Measurements from ENCODE around the gene ALKAL2. TPM values are rescaled to one million over a fixed set of nuclear protein-coding genes. Genes with fewer than 3 reads are reported as not detected.

The ALKAL2 gene
- total and polyA plus RNA-seq, 10 of the 15 experiments (the other 5 are each of a cell fraction or from before 2014, with no cell fraction given) = 0.11 to 0.29 (median 0.11) TPM; not detected in 7

DNA sequence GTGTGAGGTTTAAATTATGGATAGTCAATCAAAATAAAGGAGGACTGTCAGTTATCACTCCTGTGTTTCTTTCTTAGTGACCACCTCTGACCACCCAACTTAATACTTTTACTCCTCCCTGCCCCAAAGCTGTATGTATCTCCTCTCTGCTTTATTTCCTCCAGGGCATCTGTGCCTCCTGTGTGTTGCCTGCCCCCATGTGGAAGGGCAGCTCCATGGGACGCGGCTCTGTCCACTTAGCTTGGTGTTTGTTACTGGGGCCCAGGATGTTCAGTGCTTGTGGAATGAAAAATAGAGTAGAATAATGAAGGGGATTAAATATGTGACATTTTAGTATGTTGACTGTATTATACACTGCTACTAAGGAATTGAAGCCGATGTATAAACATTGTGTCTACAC, 13.4 kb downstream of the ALKAL2 start:
- no peak for FAIRE-seq

More for the DNA sequence above, 13.4 kb downstream of the ALKAL2 start:
- no peak overlapping the region for H3K9ac ChIP-seq (ENCODE audit: control insufficient read depth, insufficient read depth, low read length)
- ATAC-seq (peak; percentile 59), DNase-seq (ENCODE audit: low read depth, low spot score) (no peak)
- H3K4me2 ChIP-seq (ENCODE audit: control insufficient read depth, insufficient read depth) = no peak overlapping the region
- no TSS peak for BruUV-seq (replicated peaks)
- intact Hi-C loops (cut with micrococcal nuclease; ENCODE audit: unreplicated experiment) (no loop called here), in situ Hi-C loops (cut with MboI) (no loop called here)
- no peaks in the 10 kb centered on the region for H3K27me3 ChIP-seq (replicated peaks in 1 of 2; ENCODE audit: control insufficient read depth in 2 of 2, insufficient read depth in 2 of 2, low read length in 1 of 2)
- peaks cover 20 to 28% of the 10 kb centered on the region in 2 experiments for H3K36me3 ChIP-seq (ENCODE audit: control insufficient read depth in 2 of 2, insufficient read depth in 2 of 2, low read length in 1 of 2)
- no peak overlapping the region for H3K4me3 ChIP-seq
- H3K4me1 ChIP-seq (ENCODE audit: control insufficient read depth, insufficient read depth, low read length) = peaks cover 12% of the 10 kb centered on the region
- TF ChIP-seq, protein P1, sequence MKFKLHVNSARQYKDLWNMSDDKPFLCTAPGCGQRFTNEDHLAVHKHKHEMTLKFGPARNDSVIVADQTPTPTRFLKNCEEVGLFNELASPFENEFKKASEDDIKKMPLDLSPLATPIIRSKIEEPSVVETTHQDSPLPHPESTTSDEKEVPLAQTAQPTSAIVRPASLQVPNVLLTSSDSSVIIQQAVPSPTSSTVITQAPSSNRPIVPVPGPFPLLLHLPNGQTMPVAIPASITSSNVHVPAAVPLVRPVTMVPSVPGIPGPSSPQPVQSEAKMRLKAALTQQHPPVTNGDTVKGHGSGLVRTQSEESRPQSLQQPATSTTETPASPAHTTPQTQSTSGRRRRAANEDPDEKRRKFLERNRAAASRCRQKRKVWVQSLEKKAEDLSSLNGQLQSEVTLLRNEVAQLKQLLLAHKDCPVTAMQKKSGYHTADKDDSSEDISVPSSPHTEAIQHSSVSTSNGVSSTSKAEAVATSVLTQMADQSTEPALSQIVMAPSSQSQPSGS (IDR thresholded peaks at IDR 0.05; ENCODE audit: low read length) = no peak
- TF ChIP-seq SMAD1 (IDR thresholded peaks at IDR 0.05; ENCODE audit: low read depth, partially characterized antibody) (no peak), ZNF217 (IDR thresholded peaks at IDR 0.05) (no peak), RELA (IDR thresholded peaks at IDR 0.05; ENCODE audit: borderline replicate concordance, partially characterized antibody) (no peak), ZBED1 (IDR thresholded peaks at IDR 0.05; ENCODE audit: borderline replicate concordance) (no peak), RAD21 (IDR thresholded peaks at IDR 0.05; ENCODE audit: insufficient read depth, low read depth, low read length) (0 out of 2 replicates have a peak, but pooled peaks have one; percentile 7), BHLHE40 (IDR thresholded peaks at IDR 0.05; ENCODE audit: borderline replicate concordance in 1 of 2, low read depth in 2 of 2, low read length in 1 of 2) (no peak)
- TF ChIP-seq, protein P2, sequence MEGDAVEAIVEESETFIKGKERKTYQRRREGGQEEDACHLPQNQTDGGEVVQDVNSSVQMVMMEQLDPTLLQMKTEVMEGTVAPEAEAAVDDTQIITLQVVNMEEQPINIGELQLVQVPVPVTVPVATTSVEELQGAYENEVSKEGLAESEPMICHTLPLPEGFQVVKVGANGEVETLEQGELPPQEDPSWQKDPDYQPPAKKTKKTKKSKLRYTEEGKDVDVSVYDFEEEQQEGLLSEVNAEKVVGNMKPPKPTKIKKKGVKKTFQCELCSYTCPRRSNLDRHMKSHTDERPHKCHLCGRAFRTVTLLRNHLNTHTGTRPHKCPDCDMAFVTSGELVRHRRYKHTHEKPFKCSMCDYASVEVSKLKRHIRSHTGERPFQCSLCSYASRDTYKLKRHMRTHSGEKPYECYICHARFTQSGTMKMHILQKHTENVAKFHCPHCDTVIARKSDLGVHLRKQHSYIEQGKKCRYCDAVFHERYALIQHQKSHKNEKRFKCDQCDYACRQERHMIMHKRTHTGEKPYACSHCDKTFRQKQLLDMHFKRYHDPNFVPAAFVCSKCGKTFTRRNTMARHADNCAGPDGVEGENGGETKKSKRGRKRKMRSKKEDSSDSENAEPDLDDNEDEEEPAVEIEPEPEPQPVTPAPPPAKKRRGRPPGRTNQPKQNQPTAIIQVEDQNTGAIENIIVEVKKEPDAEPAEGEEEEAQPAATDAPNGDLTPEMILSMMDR (IDR thresholded peaks at IDR 0.05 in 2 of 3, conservative IDR thresholded peaks at IDR 0.05 in 1 of 3; ENCODE audit: control insufficient read depth in 2 of 3, extremely low read depth in 1 of 3, insufficient read depth in 1 of 3, low read depth in 3 of 3, low read length in 3 of 3) = peak; percentile 7 to 27 (median 18); a peak in 3 of 6 replicates
- CTCF ChIA-PET = interaction anchor here (0.9 to 3.6 kb wide), 9 partner anchors 9 to 255 kb away, joined by 3 to 33 read pairs (median 4); no protein-coding TSS in a partner anchor
- RAD21 ChIA-PET (ENCODE audit: unreplicated experiment) = interaction anchor here (0.6 to 1.2 kb wide), 3 partner anchors 12 to 259 kb away, joined by 3 to 7 read pairs (median 3); no protein-coding TSS in a partner anchor
- H3K79me2 ChIP-seq (ENCODE audit: control insufficient read depth, insufficient read depth, low read length) = peaks cover 27% of the 10 kb centered on the region
- H3K27ac ChIP-seq (ENCODE audit: control insufficient read depth, insufficient read depth) = no peak overlapping the region
- peaks cover 4% of the 10 kb centered on the region; the same call in 1 of the 2 replicates for H4K20me1 ChIP-seq (ENCODE audit: control insufficient read depth, insufficient read depth)
- 98% methylated on average over 3 of the region's 3 CpGs for WGBS (ENCODE audit: insufficient coverage, insufficient replicate concordance, low lambda C conversion rate, missing lambda C conversion rate)
- no peak overlapping the region for H2AFZ ChIP-seq (ENCODE audit: control insufficient read depth, low read depth, low read length)
- POLR2A ChIA-PET = no interaction called here
- SMC1A ChIA-PET (ENCODE audit: uncharacterized antibody, unreplicated experiment) = interaction anchor here (0.7 to 1.7 kb wide), 5 partner anchors 13 to 255 kb away, joined by 3 to 5 read pairs (median 3); no protein-coding TSS in a partner anchor
- no peaks in the 10 kb centered on the region for H3K9me3 ChIP-seq (replicated peaks; ENCODE audit: control insufficient read depth, insufficient read depth, low read length)

Data from GM12878 (cell line).